Pancreas (tissue), 10 donors: ENCODE results near the gene INO80B. TPM values are rescaled to one million over a fixed set of nuclear protein-coding genes. Genes with fewer than 3 reads are reported as not detected.

Experiments
- ATAC-seq, 4 donors: fragments of 200-7000 bp; cut with Tn5 transposase; one replicate each; pipeline versions ENCODE4 v1.8.0 to v1.9.1; 2020; ENCODE audit warnings: mild to moderate bottlenecking in 4 of 4, moderate library complexity in 4 of 4
- DNase-seq, 6 donors: peaks; one replicate each; pipeline ENCODE4 v3.0.0-alpha.2; 2020
- FAIRE-seq: peaks from 2 replicates; lab custom pipeline; 2012; peaks lifted over from hg19 to GRCh38; lab: Jason Lieb, UNC
- H3K27ac ChIP-seq, 4 donors: fragments of 200-600 bp; sonication (generic); 1 replicate in 3 of 4; 2 replicates in 1 of 4; pipeline versions ENCODE4 v1.5.0 to v1.8.0; 2020
- H3K27me3 ChIP-seq, 4 donors: fragments of 200-600 bp; one replicate each; pipeline ENCODE4 v1.8.0; 2021
- H3K36me3 ChIP-seq, 3 donors: fragments of 200-600 bp; sonication (generic) in 1 of 3; one replicate each; pipeline versions ENCODE4 v1.5.0 to v1.8.0; 2020 to 2021
- H3K4me1 ChIP-seq, 3 donors: fragments of 200-600 bp; one replicate each; pipeline ENCODE4 v1.8.0; 2021
- H3K4me3 ChIP-seq, 4 donors: fragments of 200-600 bp; sonication (generic) in 2 of 4; one replicate each; pipeline versions ENCODE4 v1.5.0 to v1.8.0; 2020 to 2021
- H3K9me3 ChIP-seq, 4 donors: fragments of 200-600 bp; one replicate each; pipeline ENCODE4 v1.8.0; 2021
- WGBS, 2 donors: extraction: QIAGEN DNeasy Blood & Tissue Kit; methylation state at CpG; one replicate each; pipeline ENCODE4 v1.1.7; 2013; 5-methylcytosine and 5-hydroxymethylcytosine counted together
- intact Hi-C, 3 donors: fragments of 100-400 bp; cut with DNase I; formaldehyde crosslinking; loops; one replicate each; pipeline versions ENCODE4 v1.11.1 to v1.14.2; 2022
- polyA plus RNA-seq, 2 donors: library from polyadenylated mRNA; stranded (reverse); fragments of 200-250 nt; gene quantifications; one replicate each; pipeline ENCODE4 v1.2.3, GENCODE V29; 2013
- total RNA-seq, 6 donors: library from RNA; stranded (reverse); fragmentation: NEBNext Ultra II Directional in 4 of 6; extraction: Animal tissue kit (Norgen Biotek cat#: 25700) in 4 of 6; gene quantifications; one replicate each; pipeline versions ENCODE4 v1.2.1 to v1.2.4, GENCODE V29; 2021 to 2023
- TF ChIP-seq, protein P1 (sequence below), 4 donors: fragments of 200-600 bp; sonication (generic) in 3 of 4; IDR thresholded peaks; one replicate each; pipeline versions ENCODE4 v1.5.0 to v1.8.0; 2021; ENCODE audit warnings: antibody characterized with exemption in 4 of 4
- donor health status: healthy with polysubstance abuse.
- donor health status: DM: no; HTN: no; CAD: no; lungs with moderate emphysema.
- donor health status: DM: no; HTN: no; CAD: no.
- donor health status: control.
- donor health status: control.
- donor health status: Bipolar disorder and iron deficiency.
- donor health status: DM: yes; HTN: yes; CAD: no.
- donor health status: DM: no; HTN: no; CAD: no.
- donor health status: DM: no; HTN: no; CAD: no.
- donor health status: DM: yes; HTN: yes; CAD: no.

Gene INO80B
- total and polyA plus RNA-seq, 8 donors: 17.1 to 68.7 (median 29.4) TPM

DNA sequence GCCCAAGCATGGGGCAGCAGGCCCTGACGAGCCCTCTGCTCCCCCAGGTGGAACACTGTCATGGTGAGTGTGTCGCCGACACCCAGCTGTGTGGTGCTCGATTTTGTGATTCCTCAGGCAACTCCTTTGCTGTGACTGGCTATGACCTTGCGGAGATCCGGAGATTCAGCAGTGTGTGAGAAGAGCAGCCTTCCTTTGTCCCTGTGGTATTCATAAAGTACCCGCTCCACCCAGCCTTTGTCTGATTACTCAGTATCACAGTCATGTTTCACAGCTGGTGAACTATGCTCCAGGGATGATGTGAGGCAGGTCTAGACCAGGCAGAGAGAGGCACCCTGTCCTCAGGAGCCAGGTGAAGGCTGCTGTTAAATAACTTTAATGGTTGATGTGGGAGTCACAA is 29.4 kb upstream of the INO80B start:
- DNase-seq (no peak), FAIRE-seq (no peak), ATAC-seq (no peak)
- no peaks in the 10 kb centered on the region for H3K27me3 ChIP-seq
- intact Hi-C loops: no loop called here
- H3K36me3 ChIP-seq: peaks cover 3 to 41% (median 19%) of the 10 kb centered on the region in 3 donors
- WGBS, 2 donors: 83 to 87% methylated on average over 7 of the region's 7 CpGs
- TF ChIP-seq, protein P1, sequence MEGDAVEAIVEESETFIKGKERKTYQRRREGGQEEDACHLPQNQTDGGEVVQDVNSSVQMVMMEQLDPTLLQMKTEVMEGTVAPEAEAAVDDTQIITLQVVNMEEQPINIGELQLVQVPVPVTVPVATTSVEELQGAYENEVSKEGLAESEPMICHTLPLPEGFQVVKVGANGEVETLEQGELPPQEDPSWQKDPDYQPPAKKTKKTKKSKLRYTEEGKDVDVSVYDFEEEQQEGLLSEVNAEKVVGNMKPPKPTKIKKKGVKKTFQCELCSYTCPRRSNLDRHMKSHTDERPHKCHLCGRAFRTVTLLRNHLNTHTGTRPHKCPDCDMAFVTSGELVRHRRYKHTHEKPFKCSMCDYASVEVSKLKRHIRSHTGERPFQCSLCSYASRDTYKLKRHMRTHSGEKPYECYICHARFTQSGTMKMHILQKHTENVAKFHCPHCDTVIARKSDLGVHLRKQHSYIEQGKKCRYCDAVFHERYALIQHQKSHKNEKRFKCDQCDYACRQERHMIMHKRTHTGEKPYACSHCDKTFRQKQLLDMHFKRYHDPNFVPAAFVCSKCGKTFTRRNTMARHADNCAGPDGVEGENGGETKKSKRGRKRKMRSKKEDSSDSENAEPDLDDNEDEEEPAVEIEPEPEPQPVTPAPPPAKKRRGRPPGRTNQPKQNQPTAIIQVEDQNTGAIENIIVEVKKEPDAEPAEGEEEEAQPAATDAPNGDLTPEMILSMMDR (IDR thresholded peaks at IDR 0.05): no peak
- H3K27ac ChIP-seq: no peak overlapping the region
- H3K9me3 ChIP-seq: no peaks in the 10 kb centered on the region
- peaks cover 0 to 3% (median 0%) of the 10 kb centered on the region in 3 donors for H3K4me1 ChIP-seq
- no peak overlapping the region for H3K4me3 ChIP-seq

DNA sequence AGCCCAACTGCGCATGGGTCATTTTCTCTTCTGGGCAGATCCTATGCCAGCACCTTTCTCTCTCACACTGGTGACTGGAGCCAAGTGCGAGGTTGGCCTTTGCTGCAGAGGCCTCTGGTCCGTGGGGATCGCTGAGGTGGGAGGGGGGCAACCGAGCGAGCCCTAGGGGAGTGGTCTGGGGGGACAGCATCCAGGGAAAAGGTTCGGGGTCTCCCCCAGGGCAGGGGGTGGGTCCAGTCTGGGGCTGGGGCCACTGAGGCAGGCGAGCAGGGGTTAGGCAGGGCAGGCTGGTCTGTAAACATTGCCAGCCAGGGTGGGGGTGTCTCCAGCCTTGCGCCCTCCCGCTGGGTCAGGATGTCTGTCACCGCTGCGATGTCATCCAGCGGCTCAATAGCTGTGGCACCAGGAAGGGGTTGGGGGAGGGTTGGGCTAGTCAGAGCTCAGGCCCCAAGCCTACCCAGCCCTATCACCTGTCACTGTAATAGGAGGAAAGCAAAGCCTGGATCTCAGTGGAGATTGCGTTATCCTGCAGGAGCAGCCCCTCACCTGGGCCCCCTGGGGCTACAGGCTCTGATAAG is 28.6 kb upstream of the INO80B start:
- H3K27ac ChIP-seq: no peak overlapping the region
- H3K27me3 ChIP-seq: no peaks in the 10 kb centered on the region
- no peak overlapping the region for H3K4me3 ChIP-seq
- no peaks in the 10 kb centered on the region for H3K4me1 ChIP-seq
- H3K36me3 ChIP-seq: peaks cover 3 to 48% (median 20%) of the 10 kb centered on the region in 3 donors
- no peak for ATAC-seq
- TF ChIP-seq, protein P1 (IDR thresholded peaks at IDR 0.05): no peak
- WGBS, 2 donors: 85 to 89% methylated on average over 12 to 14 of the region's 14 CpGs
- peak in 2 of 6 donors; percentile 36 to 69 for DNase-seq
- no peaks in the 10 kb centered on the region for H3K9me3 ChIP-seq
- FAIRE-seq: no peak
- intact Hi-C loops: no loop called here

GRCh38 chr2:74427551-74427950 is 27.3 kb upstream of the INO80B start:
- Histone ChIP-seq H3K36me3 (peaks cover 3 to 58% (median 23%) of the 10 kb centered on the region in 3 donors), H3K9me3 (no peaks in the 10 kb centered on the region), H3K27me3 (no peaks in the 10 kb centered on the region), H3K27ac (no peak overlapping the region), H3K4me1 (no peaks in the 10 kb centered on the region), H3K4me3 (no peak overlapping the region)
- DNase-seq (no peak), FAIRE-seq (no peak), ATAC-seq (no peak)
- TF ChIP-seq, protein P1 (IDR thresholded peaks at IDR 0.05): no peak
- WGBS, 2 donors: 84% methylated on average over 3 of the region's 3 CpGs
- intact Hi-C loops: no loop called here

DNA sequence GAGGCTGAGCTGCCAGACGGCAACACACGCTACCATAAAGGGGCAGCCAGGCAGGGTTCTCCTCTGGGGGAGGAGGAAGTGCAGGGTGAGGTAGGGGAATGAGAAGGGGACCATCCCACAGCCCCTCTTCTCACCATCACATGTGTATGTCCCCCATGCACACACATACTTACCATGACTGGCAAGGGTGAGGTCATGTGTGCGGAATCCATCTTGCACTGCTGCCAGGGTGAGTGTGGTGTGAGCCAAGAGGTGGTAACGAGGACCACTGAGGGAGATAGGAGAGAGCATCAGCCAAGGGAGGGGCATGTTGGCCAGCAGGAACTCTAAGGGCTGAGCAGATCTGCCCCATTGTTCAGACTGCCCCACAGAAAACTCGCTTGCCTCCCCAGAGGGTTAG is 26.2 kb upstream of the INO80B start:
- Histone ChIP-seq H3K27ac (no peak overlapping the region), H3K36me3 (peaks cover 3 to 58% (median 23%) of the 10 kb centered on the region in 3 donors), H3K4me1 (no peaks in the 10 kb centered on the region), H3K27me3 (no peaks in the 10 kb centered on the region), H3K4me3 (no peak overlapping the region), H3K9me3 (no peaks in the 10 kb centered on the region)
- FAIRE-seq: no peak
- TF ChIP-seq, protein P1 (IDR thresholded peaks at IDR 0.05): no peak
- no peak for ATAC-seq
- WGBS, 2 donors: 89 to 95% methylated on average over 5 of the region's 5 CpGs
- DNase-seq: no peak
- intact Hi-C loops: no loop called here
